HepG2 (cell line): ENCODE results near the gene ADCY1. TPM values are rescaled to one million over a fixed set of nuclear protein-coding genes. Genes with fewer than 3 reads are reported as not detected.

Experiments
- ATAC-seq: fragments of 200-7000 bp; cut with Tn5 transposase; 3 replicates; pipeline ENCODE4 v1.9.1; 2020; ENCODE audit warnings: mild to moderate bottlenecking, moderate library complexity
- BruUV-seq: library from RNA; stranded (reverse); fragments of 400-500 nt; replicated peaks from 2 replicates; lab custom pipeline; 2021; lab: Mats Ljungman, UMichigan
- CTCF ChIA-PET: fragments of 300-600 bp; formaldehyde crosslinking; extraction: SDS; loops from one replicate; lab custom pipeline; 2021; ENCODE audit warnings: low total read pairs, inconsistent platforms, low intra/inter-chr PET ratio; lab: Yijun Ruan, JAX
- POLR2A ChIA-PET: fragments of 350-600 bp; sonication (Branson Sonifier 250); formaldehyde crosslinking; loops from one replicate; lab custom pipeline; 2020; ENCODE audit warnings: antibody characterized with exemption, inconsistent platforms; lab: Yijun Ruan, JAX
- DNase-seq: peaks from one replicate; pipeline ENCODE4 v3.0.0-alpha.2; 2015; ENCODE audit warnings: low spot score
- FAIRE-seq: peaks from 3 replicates; lab custom pipeline; 2011; peaks lifted over from hg19 to GRCh38; lab: Jason Lieb, UNC
- H2AFZ ChIP-seq: one replicate; pipeline ENCODE4 v1.6.1; 2011; ENCODE audit warnings: low read length, inconsistent platforms
- H3K27ac ChIP-seq: fragments of 300-600 bp; 3 replicates; pipeline ENCODE4 v1.8.0; 2011; ENCODE audit warnings: mixed run types, mild to moderate bottlenecking, mixed read lengths, low read length, inconsistent platforms; ENCODE audit not compliant: insufficient read depth; ENCODE audit errors: extremely low read length
- H3K27me3 ChIP-seq, 2 experiments: fragments of 200-600 bp in 1 of 2; 2 replicates in 1 of 2; 3 replicates in 1 of 2; pipeline versions ENCODE4 v1.6.0 to v1.8.0; 2011; ENCODE audit warnings: low read length in 2 of 2, mild to moderate bottlenecking in 2 of 2, moderate library complexity in 2 of 2, inconsistent platforms in 1 of 2; ENCODE audit not compliant: insufficient read depth in 2 of 2, control insufficient read depth in 1 of 2
- H3K36me3 ChIP-seq, 2 experiments: fragments of 200-600 bp in 1 of 2; replicated peaks in 1 of 2; 2 replicates in 1 of 2; 3 replicates in 1 of 2; pipeline versions ENCODE4 v1.5.1 to v1.8.0; 2011; ENCODE audit warnings: low read length in 2 of 2, inconsistent platforms in 1 of 2; ENCODE audit not compliant: insufficient read depth in 2 of 2, control insufficient read depth in 1 of 2
- H3K4me1 ChIP-seq: 2 replicates; pipeline ENCODE4 v1.5.1; 2012; ENCODE audit warnings: low read length, inconsistent platforms; ENCODE audit not compliant: insufficient read depth
- H3K4me2 ChIP-seq: 2 replicates; pipeline ENCODE4 v1.6.0; 2011; ENCODE audit warnings: low read depth, low read length, inconsistent platforms
- H3K4me3 ChIP-seq, 3 experiments: fragments of 200-600 bp in 1 of 3; sonication (generic), shearing (Covaris generic) in 1 of 3; replicated peaks in 1 of 3; 2 replicates each; pipeline ENCODE4 v1.5.1; 2011 to 2016; ENCODE audit warnings: low read length in 3 of 3, inconsistent platforms in 2 of 3, low read depth in 2 of 3, mild to moderate bottlenecking in 2 of 3, control low read depth in 1 of 3, mixed read lengths in 1 of 3; ENCODE audit not compliant: insufficient read depth in 1 of 3
- H3K79me2 ChIP-seq: one replicate; pipeline ENCODE4 v1.6.1; 2011; ENCODE audit warnings: low read length, inconsistent platforms; ENCODE audit not compliant: insufficient read depth
- H3K9ac ChIP-seq: 2 replicates; pipeline ENCODE4 v1.6.0; 2011; ENCODE audit warnings: mild to moderate bottlenecking, low read depth, low read length, inconsistent platforms; ENCODE audit not compliant: insufficient read depth
- H3K9me3 ChIP-seq: 2 replicates; pipeline ENCODE4 v1.5.1; 2012; ENCODE audit warnings: mild to moderate bottlenecking, low read length
- H4K20me1 ChIP-seq: 2 replicates; pipeline ENCODE4 v1.6.0; 2011; ENCODE audit warnings: inconsistent platforms, mild to moderate bottlenecking, low read length, moderate library complexity; ENCODE audit not compliant: insufficient read depth
- FOSL2 ChIP-seq: sonication (generic); formaldehyde crosslinking; IDR thresholded peaks from 2 replicates; pipeline ENCODE4 v1.4.0; 2020; ENCODE audit warnings: missing genetic modification reagents
- NR2F2 ChIP-seq: IDR thresholded peaks from 2 replicates; pipeline ENCODE4 v1.6.1; 2012; ENCODE audit warnings: low read depth, inconsistent platforms, borderline replicate concordance
- SP2 ChIP-seq: sonication (generic); formaldehyde crosslinking; IDR thresholded peaks from 2 replicates; pipeline ENCODE4 v1.5.1; 2020; ENCODE audit warnings: mild to moderate bottlenecking, missing genetic modification reagents
- ZNF382 ChIP-seq: sonication (generic); formaldehyde crosslinking; IDR thresholded peaks from 2 replicates; pipeline ENCODE4 v1.5.0; 2020; ENCODE audit warnings: missing genetic modification reagents, mild to moderate bottlenecking, borderline replicate concordance
- WGBS: methylation state at CpG from one replicate; pipeline ENCODE4 v1.1.6; 2017; ENCODE audit warnings: low lambda C conversion rate; 5-methylcytosine and 5-hydroxymethylcytosine counted together
- in situ Hi-C: cut with HindIII; loops from 2 replicates; pipeline ENCODE4 v1.10.0; 2017; ENCODE audit warnings: low pct_unique_long_range_greater_than_20kb; ENCODE audit not compliant: extremely low pct_ligation_motif_present
- intact Hi-C: fragments of 100-400 bp; cut with micrococcal nuclease; formaldehyde crosslinking; loops from one replicate; pipeline ENCODE4 v1.10.0; 2022; ENCODE audit not compliant: unreplicated experiment
- polyA plus RNA-seq, 8 experiments: library from polyadenylated mRNA; depleted of rRNA in 3 of 8; stranded (reverse) in 7 of 8; unstranded in 1 of 8; fragments of >200 nt; fragmentation: Illumina TruSeq in 4 of 8; extraction: Trizol in 4 of 8; gene quantifications; 2 replicates each; pipeline versions ENCODE4 v1.2.1 to v1.2.3, GENCODE V29; 2011 to 2016; ENCODE audit warnings: low read depth in 4 of 8, missing spikeins in 1 of 8, mixed read lengths in 1 of 8; ENCODE audit not compliant: insufficient read depth in 1 of 8
- total RNA-seq, 5 experiments: library from RNA; depleted of rRNA; stranded (reverse); fragments of >200 nt; fragmentation: Illumina TruSeq; extraction: Trizol; gene quantifications; 2 replicates each; pipeline ENCODE4 v1.2.3, GENCODE V29; 2016; ENCODE audit warnings: low read depth in 1 of 5
- TF ChIP-seq, protein P1 (sequence below): sonication (generic); formaldehyde crosslinking; IDR thresholded peaks from 2 replicates; pipeline ENCODE4 v1.5.0; 2020; ENCODE audit warnings: missing genetic modification reagents, mild to moderate bottlenecking, borderline replicate concordance
- TF ChIP-seq, protein P2 (sequence below): sonication (generic); formaldehyde crosslinking; IDR thresholded peaks from 2 replicates; pipeline ENCODE4 v1.4.0; 2020; ENCODE audit warnings: mild to moderate bottlenecking, missing genetic modification reagents

ADCY1 gene
- total and polyA plus RNA-seq, 2 of the 13 experiments (the other 11 are each of a cell fraction or from before 2014, with no cell fraction given), result 0.80 to 1.2 TPM

DNA sequence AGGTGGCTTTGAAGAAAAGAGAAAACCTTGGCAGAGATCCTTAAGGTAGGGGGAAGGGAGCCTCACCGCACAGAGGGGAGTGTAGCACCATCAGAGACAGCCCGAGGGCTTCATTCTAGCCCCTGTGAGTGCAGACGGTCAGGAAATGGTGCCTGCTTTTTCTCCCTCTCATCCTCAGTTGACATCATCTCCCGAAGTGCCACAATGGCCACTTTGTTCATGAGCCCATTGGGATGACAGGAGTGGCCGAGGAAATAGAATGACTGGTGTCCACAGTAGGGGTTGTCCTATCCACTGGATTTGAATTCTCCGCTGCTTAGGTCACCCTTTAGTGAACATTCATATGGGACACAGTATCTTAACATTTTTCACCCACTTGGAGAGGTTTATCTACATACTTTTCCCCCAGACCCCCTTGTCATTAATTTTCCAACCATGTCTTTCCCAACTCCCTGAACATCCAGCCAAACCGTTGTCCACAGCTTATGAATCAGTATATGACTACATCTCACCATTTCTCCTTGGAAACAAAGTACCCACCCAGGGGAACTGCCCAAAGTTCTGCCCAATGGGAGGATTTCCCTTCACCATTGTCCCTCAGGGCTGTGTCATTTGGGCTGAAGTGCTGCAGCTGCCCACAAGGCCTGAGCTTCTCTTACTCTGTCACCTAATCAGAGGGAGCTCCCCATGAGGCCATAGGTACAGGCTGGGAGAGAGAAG, 108.8 kb downstream of the ADCY1 start:
- ATAC-seq, result no peak
- no peak overlapping the region for H3K27ac ChIP-seq
- no peaks in the 10 kb centered on the region for H3K9me3 ChIP-seq
- intact Hi-C loops, result no loop called here
- H3K79me2 ChIP-seq, result no peaks in the 10 kb centered on the region
- no peak overlapping the region for H3K4me2 ChIP-seq
- no peaks in the 10 kb centered on the region for H3K36me3 ChIP-seq
- CTCF ChIA-PET, result no interaction called here
- H3K4me3 ChIP-seq, result no peak overlapping the region
- TF ChIP-seq FOSL2 (CRISPR knock-in tag) (no peak), SP2 (CRISPR knock-in tag) (no peak), ZNF382 (CRISPR knock-in tag) (no peak), NR2F2 (no peak)
- TF ChIP-seq, protein P1, sequence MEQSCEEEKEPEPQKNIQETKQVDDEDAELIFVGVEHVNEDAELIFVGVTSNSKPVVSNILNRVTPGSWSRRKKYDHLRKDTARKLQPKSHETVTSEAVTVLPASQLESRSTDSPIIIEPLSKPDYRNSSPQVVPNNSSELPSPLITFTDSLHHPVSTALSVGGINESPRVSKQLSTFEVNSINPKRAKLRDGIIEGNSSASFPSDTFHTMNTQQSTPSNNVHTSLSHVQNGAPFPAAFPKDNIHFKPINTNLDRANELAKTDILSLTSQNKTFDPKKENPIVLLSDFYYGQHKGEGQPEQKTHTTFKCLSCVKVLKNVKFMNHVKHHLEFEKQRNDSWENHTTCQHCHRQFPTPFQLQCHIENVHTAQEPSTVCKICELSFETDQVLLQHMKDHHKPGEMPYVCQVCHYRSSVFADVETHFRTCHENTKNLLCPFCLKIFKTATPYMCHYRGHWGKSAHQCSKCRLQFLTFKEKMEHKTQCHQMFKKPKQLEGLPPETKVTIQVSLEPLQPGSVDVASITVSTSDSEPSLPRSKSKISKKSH (CRISPR knock-in tag), result no peak
- TF ChIP-seq, protein P2, sequence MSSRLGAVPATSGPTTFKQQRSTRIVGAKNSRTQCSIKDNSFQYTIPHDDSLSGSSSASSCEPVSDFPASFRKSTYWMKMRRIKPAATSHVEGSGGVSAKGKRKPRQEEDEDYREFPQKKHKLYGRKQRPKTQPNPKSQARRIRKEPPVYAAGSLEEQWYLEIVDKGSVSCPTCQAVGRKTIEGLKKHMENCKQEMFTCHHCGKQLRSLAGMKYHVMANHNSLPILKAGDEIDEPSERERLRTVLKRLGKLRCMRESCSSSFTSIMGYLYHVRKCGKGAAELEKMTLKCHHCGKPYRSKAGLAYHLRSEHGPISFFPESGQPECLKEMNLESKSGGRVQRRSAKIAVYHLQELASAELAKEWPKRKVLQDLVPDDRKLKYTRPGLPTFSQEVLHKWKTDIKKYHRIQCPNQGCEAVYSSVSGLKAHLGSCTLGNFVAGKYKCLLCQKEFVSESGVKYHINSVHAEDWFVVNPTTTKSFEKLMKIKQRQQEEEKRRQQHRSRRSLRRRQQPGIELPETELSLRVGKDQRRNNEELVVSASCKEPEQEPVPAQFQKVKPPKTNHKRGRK (CRISPR knock-in tag), result no peak
- TF ChIP-seq, all 625 proteins: peak for 0
- Histone ChIP-seq H3K27me3 (peaks cover 0 to 3% of the 10 kb centered on the region in 2 experiments; a peak in 1 of 5 replicates), H4K20me1 (no peaks in the 10 kb centered on the region), H3K9ac (no peak overlapping the region), H3K4me1 (peaks cover 10% of the 10 kb centered on the region; the same call in 1 of the 2 replicates), H2AFZ (no peak overlapping the region)
- POLR2A ChIA-PET, result no interaction called here
- no TSS peak for BruUV-seq
- WGBS, result 66% methylated on average over 7 of the region's 7 CpGs
- DNase-seq (no peak), FAIRE-seq (no peak)
- in situ Hi-C loops, result no loop called here
